Endodermal cell (in vitro differentiated cells): ENCODE measurements around the gene BEST1. TPM values are rescaled to one million over a fixed set of nuclear protein-coding genes. Genes with fewer than 3 reads are reported as not detected.

Experiments
- DNase-seq: peaks from one replicate; pipeline ENCODE4 v3.0.0-alpha.2; 2017
- H3K27ac ChIP-seq: 2 replicates; pipeline ENCODE4 v1.5.1; 2013; ENCODE audit warnings: mild to moderate bottlenecking, low read depth, low read length, moderate library complexity
- H3K27me3 ChIP-seq: 2 replicates; pipeline ENCODE4 v1.6.1; 2013; ENCODE audit warnings: mild to moderate bottlenecking, low read length, moderate library complexity; ENCODE audit not compliant: insufficient read depth, control insufficient read depth, poor library complexity, severe bottlenecking
- H3K36me3 ChIP-seq: 2 replicates; pipeline ENCODE4 v1.7.0; 2013; ENCODE audit warnings: mild to moderate bottlenecking, low read length, moderate library complexity; ENCODE audit not compliant: control insufficient read depth, insufficient read depth
- H3K4me1 ChIP-seq: one replicate; pipeline ENCODE4 v1.7.0; 2013; ENCODE audit warnings: low read length; ENCODE audit not compliant: control insufficient read depth, insufficient read depth
- H3K4me3 ChIP-seq: 2 replicates; pipeline ENCODE4 v1.5.1; 2013; ENCODE audit warnings: mild to moderate bottlenecking, low read length, moderate library complexity
- H3K9ac ChIP-seq: 2 replicates; pipeline ENCODE4 v1.6.1; 2013; ENCODE audit warnings: mild to moderate bottlenecking, low read length, moderate library complexity; ENCODE audit not compliant: poor library complexity, severe bottlenecking; ENCODE audit errors: extremely low read depth
- H3K9me3 ChIP-seq: 2 replicates; pipeline ENCODE4 v1.6.1; 2013; ENCODE audit warnings: mild to moderate bottlenecking, low read length, moderate library complexity; ENCODE audit not compliant: control insufficient read depth
- H3K27ac Mint-ChIP-seq: 2 replicates; pipeline ENCODE4 v1.8.0; 2020; ENCODE audit warnings: mixed read lengths
- H3K27me3 Mint-ChIP-seq: 2 replicates; pipeline ENCODE4 v1.8.0; 2021; ENCODE audit warnings: mild to moderate bottlenecking, mixed read lengths; ENCODE audit not compliant: insufficient read depth
- H3K36me3 Mint-ChIP-seq: 2 replicates; pipeline ENCODE4 v1.8.0; 2020; ENCODE audit warnings: low read depth, mixed read lengths
- H3K4me1 Mint-ChIP-seq: 2 replicates; pipeline ENCODE4 v1.8.0; 2020; ENCODE audit warnings: mixed read lengths
- H3K4me3 Mint-ChIP-seq: 2 replicates; pipeline ENCODE4 v1.8.0; 2020; ENCODE audit warnings: mild to moderate bottlenecking, moderate library complexity, mixed read lengths
- H3K9me3 Mint-ChIP-seq: 2 replicates; pipeline ENCODE4 v1.8.0; 2020; ENCODE audit warnings: mild to moderate bottlenecking, mixed read lengths
- CTCF ChIP-seq: fragments of 200-600 bp; sonication (generic); conservative IDR thresholded peaks from 2 replicates; pipeline ENCODE4 v1.5.0; 2021; ENCODE audit warnings: antibody characterized with exemption, mild to moderate bottlenecking
- WGBS, 2 experiments: methylation state at CpG; one replicate each; pipeline versions ENCODE4 v1.1.5 to v1.1.7; 2013; ENCODE audit warnings: missing lambda C conversion rate in 2 of 2, mixed read lengths in 1 of 2; ENCODE audit not compliant: insufficient coverage in 1 of 2, insufficient read length in 1 of 2; 5-methylcytosine and 5-hydroxymethylcytosine counted together
- total RNA-seq, 2 donors: library from RNA; stranded (reverse); fragmentation: NEBNext Ultra II Directional in 1 of 2; extraction: Animal tissue kit (Norgen Biotek cat#: 25700) in 1 of 2; gene quantifications; 2 replicates in 1 of 2; 3 replicates in 1 of 2; pipeline ENCODE4 v1.2.1, GENCODE V29; 2021

The BEST1 gene
- total RNA-seq, 2 donors from 2014 or later, result 0.26 to 0.40 TPM

- H3K27ac Mint-ChIP-seq, result peak overlapping the region; percentile 44
- H3K4me1 Mint-ChIP-seq, result peaks cover 42% of the 10 kb centered on the region
- no peaks in the 10 kb centered on the region for H3K36me3 Mint-ChIP-seq
Observed at GRCh38 chr11:61924064-61924455, 26.1 kb upstream of the BEST1 start.

GRCh38 chr11:61925736-61926135 lies 24.4 kb upstream of the BEST1 start:
- Mint-ChIP-seq H3K9me3 (no peaks in the 10 kb centered on the region), H3K27ac (no peak overlapping the region), H3K27me3 (no peaks in the 10 kb centered on the region), H3K36me3 (no peaks in the 10 kb centered on the region), H3K4me3 (no peak overlapping the region), H3K4me1 (peaks cover 29% of the 10 kb centered on the region)
- WGBS, 2 experiments, result 92 to 96% methylated on average over 2 of the region's 2 CpGs
- no peak for TF ChIP-seq CTCF
- Histone ChIP-seq H3K36me3 (no peaks in the 10 kb centered on the region), H3K9ac (no peak overlapping the region), H3K4me3 (no peak overlapping the region), H3K27me3 (no peaks in the 10 kb centered on the region), H3K4me1 (peaks cover 14% of the 10 kb centered on the region), H3K27ac (no peak overlapping the region), H3K9me3 (no peaks in the 10 kb centered on the region)
- no peak for DNase-seq

More at GRCh38 chr11:61924064-61924455, 26.1 kb upstream of the BEST1 start:
- H3K27me3 Mint-ChIP-seq, result peaks cover 1% of the 10 kb centered on the region
- H3K9me3 Mint-ChIP-seq, result no peaks in the 10 kb centered on the region
- WGBS, 2 experiments, result 91 to 93% methylated on average over 5 to 6 of the region's 6 CpGs
- DNase-seq, result no peak
- no peak for TF ChIP-seq CTCF
- Histone ChIP-seq H3K9me3 (no peaks in the 10 kb centered on the region), H3K9ac (no peak overlapping the region), H3K36me3 (no peaks in the 10 kb centered on the region), H3K4me3 (no peak overlapping the region), H3K4me1 (peaks cover 17% of the 10 kb centered on the region), H3K27ac (no peak overlapping the region), H3K27me3 (no peaks in the 10 kb centered on the region)
- H3K4me3 Mint-ChIP-seq, result no peak overlapping the region

- Histone ChIP-seq H3K4me3 (no peak overlapping the region), H3K27ac (no peak overlapping the region), H3K9ac (no peak overlapping the region), H3K36me3 (no peaks in the 10 kb centered on the region), H3K9me3 (no peaks in the 10 kb centered on the region), H3K27me3 (no peaks in the 10 kb centered on the region), H3K4me1 (peaks cover 14% of the 10 kb centered on the region)
- no peak for TF ChIP-seq CTCF
- 78 to 98% methylated on average over 2 to 3 of the region's 3 CpGs for WGBS, 2 experiments
- Mint-ChIP-seq H3K4me1 (peaks cover 27% of the 10 kb centered on the region), H3K27ac (no peak overlapping the region), H3K4me3 (no peak overlapping the region), H3K27me3 (no peaks in the 10 kb centered on the region), H3K9me3 (no peaks in the 10 kb centered on the region), H3K36me3 (no peaks in the 10 kb centered on the region)
- no peak for DNase-seq
Observed at GRCh38 chr11:61926235-61926634, 23.9 kb upstream of the BEST1 start.
